Kidney glomerular epithelial cell (primary cell): Measurements from ENCODE around the gene VASH1.

Experiments used
- DNase-seq: peaks from one replicate; lab custom pipeline; 2025; lab: John Stamatoyannopoulos, UW

Gene VASH1

GRCh38 chr14:76742966-76743365 is 18.3 kb upstream of the VASH1 start:
- no peak for DNase-seq

DNA sequence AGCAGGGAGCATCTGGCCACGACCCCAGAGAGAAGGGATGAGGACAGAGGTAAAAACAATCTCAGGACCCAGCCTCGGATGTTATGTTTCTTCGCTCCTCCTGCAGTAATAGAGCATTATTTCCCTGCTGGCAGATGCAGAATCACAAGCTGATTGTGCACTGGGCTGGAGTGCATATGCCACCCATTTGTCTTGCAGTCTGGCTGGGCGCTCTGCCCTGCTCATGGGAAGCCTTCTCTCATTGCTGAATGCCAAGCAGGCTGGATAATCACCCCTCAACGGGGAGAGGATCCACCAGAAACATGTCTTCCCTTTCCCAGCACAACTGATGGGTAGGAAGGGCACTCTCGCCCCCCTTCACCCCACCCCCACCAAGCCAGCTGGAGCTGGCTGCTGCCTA is 8.5 kb upstream of the VASH1 start:
- no peak for DNase-seq

DNA sequence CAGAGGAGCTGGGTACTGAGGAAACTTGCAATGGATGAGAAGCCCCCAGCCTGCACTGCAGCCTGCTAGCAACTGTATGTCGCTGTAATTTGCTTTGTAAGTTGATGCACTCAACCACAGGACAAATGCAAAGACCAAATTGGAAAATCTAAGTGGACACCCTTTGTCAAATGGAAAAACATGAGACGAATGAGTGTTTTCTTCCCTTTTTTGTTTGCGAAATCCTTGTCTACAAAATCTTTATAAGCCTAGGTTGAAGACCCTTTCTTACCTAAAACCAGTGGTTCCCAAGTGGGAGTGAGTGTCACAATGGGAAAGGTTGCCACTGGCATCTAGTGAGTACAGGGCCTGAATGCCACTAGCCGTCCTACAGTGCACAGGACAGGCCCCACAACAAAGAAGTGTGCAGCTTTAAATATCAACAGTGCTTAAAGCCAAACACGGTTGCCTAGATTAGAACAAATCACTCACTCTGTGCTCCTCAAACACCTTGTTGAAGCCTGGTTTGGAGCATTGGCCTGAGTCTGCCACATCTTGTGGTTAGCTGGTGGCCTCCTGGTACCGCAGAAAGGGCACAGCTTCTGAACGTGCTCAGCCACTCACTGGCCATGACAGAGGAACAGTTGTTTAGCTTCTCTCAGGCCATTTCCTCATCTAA is 7.6 kb upstream of the VASH1 start:
- DNase-seq, result no peak

DNA sequence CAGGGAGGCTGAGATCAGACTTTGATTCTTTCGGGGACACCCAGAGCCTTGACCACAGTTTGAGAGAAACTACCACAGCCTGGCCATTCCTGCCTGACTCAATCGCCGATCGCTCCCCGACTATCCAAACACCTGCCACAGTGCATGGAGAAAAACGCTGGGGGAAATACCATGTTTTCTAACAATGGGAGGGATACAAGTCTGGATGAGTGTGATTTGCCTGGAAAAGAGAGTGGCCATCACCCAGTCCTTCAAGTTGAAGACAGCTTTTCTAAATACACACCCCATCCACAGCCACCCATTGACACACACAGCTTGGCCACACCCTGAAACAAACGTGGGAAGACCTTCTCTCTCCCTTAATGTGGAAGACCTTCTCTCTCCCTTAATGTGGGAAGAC is 6.7 kb upstream of the VASH1 start:
- DNase-seq, result no peak

- DNase-seq, result no peak
Measured at GRCh38 chr14:76755610-76756370, 5.5 kb upstream of the VASH1 start.

GRCh38 chr14:76756371-76756750 is 4.9 kb upstream of the VASH1 start:
- DNase-seq, result no peak

- no peak for DNase-seq
Measured at GRCh38 chr14:76759589-76759988, 1.7 kb upstream of the VASH1 start.

DNA sequence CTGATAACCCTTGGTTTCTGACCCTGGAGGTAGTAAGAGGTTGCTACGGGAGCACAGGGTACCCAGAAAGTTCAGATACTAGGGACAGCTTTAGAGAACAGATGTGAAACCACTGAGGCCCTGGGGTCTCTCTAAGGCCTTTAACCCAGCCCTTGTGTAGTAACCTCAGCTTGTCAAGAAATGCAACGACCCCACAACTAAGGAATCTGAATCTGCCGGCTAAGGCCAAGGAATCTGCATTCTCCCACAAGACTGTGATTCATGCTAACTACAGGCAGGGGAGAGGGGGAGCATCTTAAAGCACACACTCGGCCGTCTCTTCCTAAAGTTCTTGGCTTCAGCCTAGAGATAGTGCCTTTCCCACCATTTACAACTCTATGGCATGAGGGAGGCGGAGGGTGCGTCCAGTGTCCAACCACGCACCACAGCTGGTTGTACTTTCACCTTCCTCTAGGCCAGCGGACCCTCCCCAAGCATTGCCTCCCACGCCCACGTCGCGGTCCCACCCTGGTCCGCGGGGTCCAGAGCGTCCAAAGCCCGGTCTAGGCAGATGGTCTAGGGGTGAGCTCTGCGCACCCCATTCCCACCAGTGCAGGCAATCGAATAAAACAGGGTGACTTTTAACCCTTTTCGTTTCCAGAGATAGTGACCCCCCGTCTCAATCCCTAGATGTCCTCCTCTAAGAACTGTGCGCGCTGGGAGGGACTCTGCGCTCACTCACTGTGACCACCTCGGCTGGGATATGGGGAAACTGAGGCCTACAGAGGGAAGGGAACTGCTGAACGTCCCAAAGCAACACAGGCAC is 735 bp upstream of the VASH1 start:
- no peak for DNase-seq

GRCh38 chr14:76761960-76762410 is 717 bp downstream of the VASH1 start:
- DNase-seq, result no peak

DNA sequence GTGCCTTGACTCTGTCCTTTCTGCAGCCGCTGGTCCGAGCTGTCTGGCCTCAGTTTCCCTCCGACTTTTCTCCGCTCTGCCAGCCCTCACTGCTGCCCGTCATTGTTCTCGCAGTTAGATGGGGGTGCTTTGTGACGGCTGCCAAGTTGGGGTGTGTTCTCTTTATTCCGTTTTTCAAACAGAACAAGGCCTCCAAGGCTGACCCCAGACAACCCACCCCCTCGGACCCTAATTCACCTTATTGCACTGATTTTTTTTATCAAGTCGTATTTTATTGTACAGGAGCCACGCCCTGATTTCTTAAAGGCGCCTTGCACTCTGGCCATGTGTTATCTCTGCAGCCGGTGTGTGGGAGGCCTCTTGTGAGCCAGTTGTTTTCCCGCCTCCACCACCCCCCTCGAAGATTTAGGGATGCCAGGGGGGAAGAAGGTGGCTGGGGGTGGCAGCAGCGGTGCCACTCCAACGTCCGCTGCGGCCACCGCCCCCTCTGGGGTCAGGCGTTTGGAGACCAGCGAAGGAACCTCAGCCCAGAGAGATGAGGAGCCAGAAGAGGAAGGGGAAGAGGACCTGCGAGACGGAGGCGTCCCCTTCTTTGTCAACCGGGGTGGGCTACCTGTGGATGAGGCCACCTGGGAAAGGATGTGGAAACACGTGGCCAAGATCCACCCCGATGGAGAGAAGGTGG is 1.3 kb downstream of the VASH1 start:
- DNase-seq, result no peak

GRCh38 chr14:76763096-76764041 is 2.1 kb downstream of the VASH1 start:
- DNase-seq, result no peak

DNA sequence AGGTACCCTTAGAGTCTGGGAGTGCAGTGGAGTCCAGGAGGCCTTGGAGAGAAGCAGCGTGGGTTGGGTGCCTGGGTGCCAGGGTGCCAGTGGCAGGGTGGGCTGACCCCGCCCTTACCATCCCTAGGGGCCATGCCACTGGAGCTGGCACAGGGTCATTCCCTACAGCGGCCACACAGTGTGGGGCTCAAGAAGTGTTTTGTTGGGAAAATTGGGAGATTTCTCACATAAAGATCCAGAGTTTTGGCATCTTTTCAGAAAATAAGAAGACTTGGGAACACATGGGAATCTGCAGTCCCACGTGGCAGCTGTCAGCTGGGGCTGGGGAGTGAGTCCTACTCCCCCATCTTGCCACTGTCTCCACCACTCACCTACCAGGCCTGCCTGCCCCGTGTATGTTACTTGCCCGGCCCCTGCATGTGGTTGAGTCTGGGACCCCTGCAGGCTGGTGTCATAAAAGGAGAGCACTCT is 4.2 kb downstream of the VASH1 start:
- DNase-seq, result no peak

DNA sequence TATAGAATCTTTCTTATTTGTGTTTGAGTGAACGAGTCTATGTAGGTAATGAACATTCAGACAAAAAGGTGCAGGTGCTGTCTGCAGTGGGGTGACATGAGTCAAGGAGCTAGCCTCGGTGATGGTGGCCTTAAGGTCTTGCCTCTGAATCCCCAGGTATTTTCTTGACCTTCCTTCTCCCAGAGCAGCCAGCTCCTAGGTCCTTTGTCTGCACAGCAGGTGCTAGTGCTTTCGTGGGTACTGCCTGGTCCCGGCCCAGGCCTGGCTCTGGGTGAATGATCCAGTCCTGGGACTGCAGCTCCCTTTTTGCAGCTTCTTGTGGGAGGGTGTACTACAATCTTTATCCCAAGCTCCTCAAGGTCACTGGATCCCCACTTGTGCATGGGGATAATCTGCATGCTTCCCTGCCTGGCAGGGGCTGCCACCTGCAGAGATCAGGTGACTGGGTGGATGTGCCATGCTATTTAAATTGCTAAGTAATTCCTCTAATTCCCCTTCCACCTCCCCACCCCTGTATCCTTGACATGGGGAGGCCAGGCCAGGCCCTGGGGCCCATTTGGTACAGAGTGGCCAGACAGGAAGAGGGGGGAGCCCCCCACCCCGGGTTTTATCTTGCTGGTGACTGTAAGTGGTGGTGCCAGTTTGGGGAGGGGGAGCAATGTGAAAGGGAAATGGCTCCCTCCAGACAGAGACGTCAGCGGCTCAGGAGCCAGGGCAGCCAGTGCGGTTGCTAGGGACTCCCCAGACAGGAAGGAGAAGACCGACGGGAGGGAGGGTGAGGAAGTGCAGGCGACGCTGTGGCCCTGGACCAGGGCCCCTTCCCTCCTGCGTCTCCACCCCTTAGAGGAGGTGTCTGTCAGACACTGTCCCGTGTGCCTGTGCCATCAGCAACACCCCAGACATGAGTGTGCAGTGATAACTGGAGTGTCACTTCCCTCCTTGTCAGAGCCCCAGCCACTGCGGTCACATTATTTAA is 6.7 kb downstream of the VASH1 start:
- DNase-seq, result no peak

DNA sequence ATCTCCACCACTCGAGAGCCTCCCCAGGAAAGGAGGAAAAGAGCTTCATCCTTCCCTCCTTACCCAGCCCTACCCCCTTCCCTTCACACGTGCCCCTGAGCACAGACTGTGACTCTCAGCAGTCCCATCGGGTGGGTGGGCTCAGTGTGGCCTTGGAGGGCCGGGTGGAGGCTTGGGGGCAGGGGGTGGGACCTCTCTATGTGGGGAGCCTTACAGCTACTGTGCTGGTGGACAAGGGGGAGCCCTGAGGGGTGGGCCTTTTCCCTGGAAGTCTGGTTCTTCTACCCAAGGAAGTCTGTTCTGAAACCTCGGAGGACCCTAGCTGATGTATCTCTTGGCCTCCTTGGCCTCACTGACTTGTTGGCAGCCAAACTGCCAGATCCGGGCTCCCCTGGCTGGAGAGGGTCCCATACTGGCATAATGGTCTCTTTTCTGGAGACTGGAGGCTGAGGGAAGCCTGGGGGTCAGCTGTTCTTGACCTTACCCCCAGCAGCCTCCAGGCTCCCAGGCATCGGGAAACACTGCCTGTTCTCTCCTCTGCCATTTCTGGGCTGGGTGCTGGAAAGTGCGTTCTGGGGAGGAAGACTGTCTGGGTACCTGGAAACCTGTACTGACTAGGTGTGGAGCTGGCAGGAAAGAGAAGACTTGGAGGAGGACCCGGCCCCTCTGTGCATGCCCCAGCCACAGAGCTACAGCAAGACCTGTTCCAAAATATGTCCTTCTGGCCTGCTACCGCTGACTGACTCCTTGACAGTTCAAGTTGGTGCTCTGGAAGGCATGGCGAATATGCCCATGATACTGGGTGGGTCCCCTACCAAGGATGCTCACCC is 7.6 kb downstream of the VASH1 start:
- no peak for DNase-seq

GRCh38 chr14:76769636-76770292 is 8.5 kb downstream of the VASH1 start:
- no peak for DNase-seq

- DNase-seq, result no peak
Measured at GRCh38 chr14:76770521-76771436, 9.5 kb downstream of the VASH1 start.

DNA sequence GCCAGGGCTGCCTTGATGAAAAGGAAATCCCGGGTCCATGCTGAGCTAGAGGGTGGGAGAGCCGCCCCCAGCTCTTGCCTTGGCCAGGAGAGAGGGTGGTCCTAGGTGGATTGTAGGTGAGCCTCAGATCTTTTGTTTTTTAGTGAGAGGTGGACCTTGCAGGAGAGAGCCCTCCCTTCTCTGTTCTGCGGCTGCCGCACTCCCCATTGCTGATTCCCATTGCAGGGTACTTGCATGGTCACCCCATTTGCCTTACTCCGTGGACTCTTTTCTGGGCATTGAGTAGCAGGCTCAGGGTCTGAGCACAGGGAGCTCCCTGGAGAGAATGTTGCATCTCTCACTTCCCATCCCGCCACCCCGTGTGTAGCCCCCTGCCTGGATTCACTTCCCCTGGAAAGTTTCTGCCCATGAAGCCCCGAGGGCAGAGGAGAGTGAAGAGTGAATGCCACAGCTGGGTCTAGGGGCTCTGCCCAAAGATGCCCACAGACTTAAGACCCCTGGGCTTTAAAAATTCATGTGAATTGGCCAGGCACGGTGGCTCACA is 10.2 kb downstream of the VASH1 start:
- no peak for DNase-seq
